NK-92 (cell line): ENCODE measurements around the gene RNF213.

Source experiments
- DNase-seq: peaks from one replicate; lab custom pipeline; 2025; ENCODE audit not compliant: unreplicated experiment; lab: John Stamatoyannopoulos, UW

RNF213 gene

DNA sequence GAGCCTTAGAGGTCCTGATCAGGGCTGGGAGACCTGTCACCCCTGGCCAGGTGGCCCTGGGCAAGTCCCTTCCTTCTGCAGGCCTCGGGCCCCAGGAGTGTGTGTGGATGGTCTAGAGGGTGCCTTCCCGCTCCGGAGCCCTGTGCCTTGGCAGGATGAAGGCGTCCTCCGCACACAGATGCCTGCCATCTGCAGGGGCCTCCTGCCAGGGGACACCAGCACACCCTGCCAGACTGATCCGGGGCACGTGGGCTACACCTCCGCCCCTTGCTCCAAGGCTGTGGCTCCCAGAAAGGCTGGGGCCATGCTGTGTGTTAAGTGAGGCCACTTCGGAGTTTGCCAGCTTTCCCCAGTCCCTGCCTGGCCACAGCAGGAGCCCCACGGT lies 185.1 kb downstream of the RNF213 start:
- no peak for DNase-seq

DNA sequence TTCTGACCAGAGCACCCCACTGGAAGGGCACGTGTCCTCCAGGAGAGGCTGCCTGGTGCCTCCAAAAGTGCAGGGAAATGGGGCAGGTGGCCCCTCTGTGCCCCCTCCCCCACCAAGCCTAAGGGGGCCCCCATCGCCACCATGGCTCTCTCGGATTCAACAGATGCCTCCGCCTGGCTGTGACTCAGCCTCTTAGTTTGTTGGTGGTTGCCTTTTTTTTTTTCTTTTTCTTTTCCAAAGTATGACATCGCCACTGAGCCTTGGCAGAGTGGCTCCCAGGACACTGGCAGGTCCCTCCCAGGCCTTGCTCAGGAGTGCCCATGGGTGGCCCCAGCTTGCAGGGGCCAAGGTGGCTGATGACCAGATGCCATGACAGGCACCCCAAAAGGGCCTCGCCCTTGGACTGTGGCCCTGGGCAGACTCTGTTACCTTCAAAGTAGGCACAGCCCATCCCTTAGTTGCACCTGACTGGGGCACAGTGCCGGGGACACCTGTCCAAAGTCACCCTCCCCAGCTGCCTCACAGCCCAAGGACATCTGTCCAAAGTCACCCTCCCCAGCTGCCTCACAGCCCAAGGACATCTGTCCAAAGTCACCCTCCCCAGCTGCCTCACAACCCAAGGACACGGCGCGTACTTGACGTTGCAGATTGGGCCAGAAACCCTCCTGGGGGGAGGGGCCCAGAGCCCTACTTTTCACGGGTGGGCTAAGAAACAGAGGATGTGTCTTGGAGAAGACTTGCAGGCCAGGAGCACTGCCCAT lies 186.2 kb downstream of the RNF213 start:
- DNase-seq: no peak

DNA sequence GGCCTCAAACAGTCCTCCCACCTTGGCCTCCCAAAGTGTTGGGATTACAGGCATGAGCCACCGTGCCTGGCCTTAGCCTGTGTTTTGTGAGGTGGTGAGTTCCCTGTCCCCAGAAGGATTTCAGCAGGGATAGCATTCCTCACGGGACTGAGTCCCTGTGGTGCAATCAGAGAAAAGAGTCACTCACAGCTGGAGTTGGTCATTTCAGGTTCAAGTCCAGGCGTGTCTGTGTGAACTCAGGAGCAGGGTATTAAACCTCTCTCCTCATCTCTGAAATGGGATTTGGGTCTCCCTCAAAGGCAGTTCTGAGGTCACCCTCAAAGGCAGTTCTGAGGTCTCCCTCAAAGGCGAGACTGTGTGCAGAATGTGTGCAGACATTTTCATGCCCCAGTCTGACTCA lies 187.1 kb downstream of the RNF213 start:
- DNase-seq: no peak
